Activated T-cell treated with anti-CD3 and anti-CD28 coated beads, Interleukin-2, amount 50 U/mL, for 1 hour (primary cell): ENCODE results near the gene MISP3.

ENCODE experiments used
- DNase-seq: peaks from one replicate; pipeline ENCODE4 v3.0.0-alpha.2; 2020

MISP3 gene

GRCh38 chr19:14054099-14054498 is 18.5 kb upstream of the MISP3 start:
- no peak for DNase-seq

GRCh38 chr19:14054721-14055120 is 17.9 kb upstream of the MISP3 start:
- DNase-seq: no peak

- DNase-seq: no peak
These were observed 17.2 kb upstream of the MISP3 start for GRCh38 chr19:14055396-14055795.

GRCh38 chr19:14056069-14056666 is 16.4 kb upstream of the MISP3 start:
- DNase-seq: no peak

- DNase-seq: no peak
These were observed 15.7 kb upstream of the MISP3 start for GRCh38 chr19:14056741-14057356.

GRCh38 chr19:14058182-14059092 is 14.1 kb upstream of the MISP3 start:
- no peak for DNase-seq

GRCh38 chr19:14059093-14059480 is 13.5 kb upstream of the MISP3 start:
- peak; percentile 67 for DNase-seq

- DNase-seq: no peak
These were observed 12.9 kb upstream of the MISP3 start for GRCh38 chr19:14059652-14060155.

GRCh38 chr19:14061081-14061749 is 11.4 kb upstream of the MISP3 start:
- DNase-seq: no peak

- no peak for DNase-seq
These were observed 10.6 kb upstream of the MISP3 start, which contains the start of gene PALM3 for GRCh38 chr19:14061751-14062557. Gene PALM3, minus strand, starts transcription at chr19:14062076. Its CDS starts 96 bp downstream, at chr19:14061980.

- no peak for DNase-seq
These were observed 10.1 kb upstream of the MISP3 start for GRCh38 chr19:14062558-14062855.

- DNase-seq: no peak
These were observed 9.5 kb upstream of the MISP3 start for GRCh38 chr19:14063105-14063504.

- DNase-seq: no peak
These were observed 6.5 kb upstream of the MISP3 start for GRCh38 chr19:14066134-14066533.

GRCh38 chr19:14070268-14071050 is 2.1 kb upstream of the MISP3 start:
- no peak for DNase-seq

GRCh38 chr19:14073261-14073924 is 807 bp downstream of the MISP3 start:
- peak; percentile 89 for DNase-seq

- no peak for DNase-seq
These were observed 1.6 kb downstream of the MISP3 start for GRCh38 chr19:14073925-14074838.

- DNase-seq: no peak
These were observed 5.8 kb downstream of the MISP3 start for GRCh38 chr19:14078411-14078810.

GRCh38 chr19:14080887-14081796 is 8.6 kb downstream of the MISP3 start:
- DNase-seq: peak; percentile 99
